ENCODE data around the gene POU6F2. TPM values are rescaled to one million over a fixed set of nuclear protein-coding genes. Genes with fewer than 3 reads are reported as not detected.

POU6F2 gene
- total RNA-seq, 1 experiment from 2014 or later, result 2.9 TPM

GRCh38 chr7:39128287-39128843, 150.7 kb downstream of the POU6F2 start (continued):
- TF ChIP-seq USF1 (CRISPR knock-in tag; IDR thresholded peaks at IDR 0.05) (no peak), ZNF416 (CRISPR knock-in tag; IDR thresholded peaks at IDR 0.05) (no peak), TEAD1 (CRISPR knock-in tag; IDR thresholded peaks at IDR 0.05) (no peak), ZBTB21 (CRISPR knock-in tag; IDR thresholded peaks at IDR 0.05; ENCODE audit: borderline replicate concordance) (no peak), CREM (CRISPR knock-in tag; IDR thresholded peaks at IDR 0.05) (no peak), ZSCAN18 (CRISPR knock-in tag; IDR thresholded peaks at IDR 0.05) (no peak), IRF2 (CRISPR knock-in tag; IDR thresholded peaks at IDR 0.05; ENCODE audit: borderline replicate concordance, low read depth) (no peak), ESRRA (CRISPR knock-in tag; IDR thresholded peaks at IDR 0.05; ENCODE audit: borderline replicate concordance) (no peak), AR (CRISPR knock-in tag; IDR thresholded peaks at IDR 0.05) (no peak)
- TF ChIP-seq, protein P1, sequence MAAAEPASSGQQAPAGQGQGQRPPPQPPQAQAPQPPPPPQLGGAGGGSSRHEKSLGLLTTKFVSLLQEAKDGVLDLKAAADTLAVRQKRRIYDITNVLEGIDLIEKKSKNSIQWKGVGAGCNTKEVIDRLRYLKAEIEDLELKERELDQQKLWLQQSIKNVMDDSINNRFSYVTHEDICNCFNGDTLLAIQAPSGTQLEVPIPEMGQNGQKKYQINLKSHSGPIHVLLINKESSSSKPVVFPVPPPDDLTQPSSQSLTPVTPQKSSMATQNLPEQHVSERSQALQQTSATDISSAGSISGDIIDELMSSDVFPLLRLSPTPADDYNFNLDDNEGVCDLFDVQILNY (CRISPR knock-in tag; IDR thresholded peaks at IDR 0.05), result no peak

GRCh38 chr7:39130274-39130673, 152.6 kb downstream of the POU6F2 start:
- ChIA-PET CTCF (no interaction called here), POLR2A (no interaction called here)
- ATAC-seq (no peak), DNase-seq (ENCODE audit: low spot score) (no peak)
- Mint-ChIP-seq H3K9me3 (no peaks in the 10 kb centered on the region), H3K27ac (no peak overlapping the region), H3K4me3 (no peak overlapping the region), H3K27me3 (ENCODE audit: low read depth) (no peaks in the 10 kb centered on the region), H3K36me3 (no peaks in the 10 kb centered on the region), H3K4me1 (peaks cover 9% of the 10 kb centered on the region)
- TF ChIP-seq, protein P2, sequence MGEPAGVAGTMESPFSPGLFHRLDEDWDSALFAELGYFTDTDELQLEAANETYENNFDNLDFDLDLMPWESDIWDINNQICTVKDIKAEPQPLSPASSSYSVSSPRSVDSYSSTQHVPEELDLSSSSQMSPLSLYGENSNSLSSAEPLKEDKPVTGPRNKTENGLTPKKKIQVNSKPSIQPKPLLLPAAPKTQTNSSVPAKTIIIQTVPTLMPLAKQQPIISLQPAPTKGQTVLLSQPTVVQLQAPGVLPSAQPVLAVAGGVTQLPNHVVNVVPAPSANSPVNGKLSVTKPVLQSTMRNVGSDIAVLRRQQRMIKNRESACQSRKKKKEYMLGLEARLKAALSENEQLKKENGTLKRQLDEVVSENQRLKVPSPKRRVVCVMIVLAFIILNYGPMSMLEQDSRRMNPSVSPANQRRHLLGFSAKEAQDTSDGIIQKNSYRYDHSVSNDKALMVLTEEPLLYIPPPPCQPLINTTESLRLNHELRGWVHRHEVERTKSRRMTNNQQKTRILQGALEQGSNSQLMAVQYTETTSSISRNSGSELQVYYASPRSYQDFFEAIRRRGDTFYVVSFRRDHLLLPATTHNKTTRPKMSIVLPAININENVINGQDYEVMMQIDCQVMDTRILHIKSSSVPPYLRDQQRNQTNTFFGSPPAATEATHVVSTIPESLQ (CRISPR knock-in tag; IDR thresholded peaks at IDR 0.05), result no peak
- TF ChIP-seq, protein P3, sequence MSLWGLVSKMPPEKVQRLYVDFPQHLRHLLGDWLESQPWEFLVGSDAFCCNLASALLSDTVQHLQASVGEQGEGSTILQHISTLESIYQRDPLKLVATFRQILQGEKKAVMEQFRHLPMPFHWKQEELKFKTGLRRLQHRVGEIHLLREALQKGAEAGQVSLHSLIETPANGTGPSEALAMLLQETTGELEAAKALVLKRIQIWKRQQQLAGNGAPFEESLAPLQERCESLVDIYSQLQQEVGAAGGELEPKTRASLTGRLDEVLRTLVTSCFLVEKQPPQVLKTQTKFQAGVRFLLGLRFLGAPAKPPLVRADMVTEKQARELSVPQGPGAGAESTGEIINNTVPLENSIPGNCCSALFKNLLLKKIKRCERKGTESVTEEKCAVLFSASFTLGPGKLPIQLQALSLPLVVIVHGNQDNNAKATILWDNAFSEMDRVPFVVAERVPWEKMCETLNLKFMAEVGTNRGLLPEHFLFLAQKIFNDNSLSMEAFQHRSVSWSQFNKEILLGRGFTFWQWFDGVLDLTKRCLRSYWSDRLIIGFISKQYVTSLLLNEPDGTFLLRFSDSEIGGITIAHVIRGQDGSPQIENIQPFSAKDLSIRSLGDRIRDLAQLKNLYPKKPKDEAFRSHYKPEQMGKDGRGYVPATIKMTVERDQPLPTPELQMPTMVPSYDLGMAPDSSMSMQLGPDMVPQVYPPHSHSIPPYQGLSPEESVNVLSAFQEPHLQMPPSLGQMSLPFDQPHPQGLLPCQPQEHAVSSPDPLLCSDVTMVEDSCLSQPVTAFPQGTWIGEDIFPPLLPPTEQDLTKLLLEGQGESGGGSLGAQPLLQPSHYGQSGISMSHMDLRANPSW (CRISPR knock-in tag; conservative IDR thresholded peaks at IDR 0.05; ENCODE audit: low read depth), result no peak
- TF ChIP-seq FOXP1 (CRISPR knock-in tag; IDR thresholded peaks at IDR 0.05; ENCODE audit: borderline replicate concordance) (no peak), JAZF1 (CRISPR knock-in tag; IDR thresholded peaks at IDR 0.05) (no peak), ZNF263 (CRISPR knock-in tag; IDR thresholded peaks at IDR 0.05; ENCODE audit: low read depth) (no peak), ATF1 (CRISPR knock-in tag; IDR thresholded peaks at IDR 0.05) (no peak)
